HS-27A (cell line): ENCODE measurements around the gene FAM222A.

Experiments used
- DNase-seq: peaks from one replicate; pipeline ENCODE4 v3.0.0-alpha.2; 2012; ENCODE audit warnings: low read depth, missing footprints

The FAM222A gene

GRCh38 chr12:109737631-109738030 lies 24.0 kb downstream of the FAM222A start:
- no peak for DNase-seq

GRCh38 chr12:109738209-109738608 lies 24.6 kb downstream of the FAM222A start:
- no peak for DNase-seq

- DNase-seq = peak; percentile 71
Observed at GRCh38 chr12:109738878-109739665, 25.4 kb downstream of the FAM222A start.

- no peak for DNase-seq
Observed at GRCh38 chr12:109739747-109740693, 26.4 kb downstream of the FAM222A start.

GRCh38 chr12:109740694-109741245 lies 27.1 kb downstream of the FAM222A start:
- DNase-seq = no peak

GRCh38 chr12:109741286-109741969 lies 27.8 kb downstream of the FAM222A start:
- no peak for DNase-seq

GRCh38 chr12:109741970-109742703 lies 28.5 kb downstream of the FAM222A start:
- DNase-seq = no peak

GRCh38 chr12:109743076-109743910 lies 29.7 kb downstream of the FAM222A start:
- DNase-seq = no peak

GRCh38 chr12:109744026-109744425 lies 30.4 kb downstream of the FAM222A start:
- DNase-seq = no peak

- no peak for DNase-seq
Observed at GRCh38 chr12:109744986-109745942, 31.6 kb downstream of the FAM222A start.

GRCh38 chr12:109752117-109753053 lies 38.8 kb downstream of the FAM222A start:
- DNase-seq = no peak

GRCh38 chr12:109753054-109753401 lies 39.4 kb downstream of the FAM222A start:
- DNase-seq = no peak

GRCh38 chr12:109753959-109754358 lies 40.3 kb downstream of the FAM222A start:
- no peak for DNase-seq

GRCh38 chr12:109756457-109756856 lies 42.8 kb downstream of the FAM222A start:
- DNase-seq = no peak

- DNase-seq = no peak
Observed at GRCh38 chr12:109757671-109758265, 44.1 kb downstream of the FAM222A start.

GRCh38 chr12:109758426-109759420 lies 45.1 kb downstream of the FAM222A start:
- no peak for DNase-seq

GRCh38 chr12:109759595-109759994 lies 46.0 kb downstream of the FAM222A start:
- no peak for DNase-seq
